OCI-LY7 (cell line): ENCODE data around the gene LRRC4C. TPM values are rescaled to one million over a fixed set of nuclear protein-coding genes. Genes with fewer than 3 reads are reported as not detected.

Experiments
- BruUV-seq: library from RNA; stranded (reverse); fragments of 400-500 nt; replicated peaks from 2 replicates; lab custom pipeline; 2021; lab: Mats Ljungman, UMichigan
- CTCF ChIA-PET: fragments of 300-600 bp; sonication (Branson Sonifier 250); formaldehyde crosslinking; loops from one replicate; lab custom pipeline; 2022; ENCODE audit warnings: antibody characterized with exemption; ENCODE audit not compliant: unreplicated experiment; lab: Charles Lee
- POLR2A ChIA-PET: fragments of 300-600 bp; sonication (Branson Sonifier 250); formaldehyde crosslinking; loops from one replicate; lab custom pipeline; 2022; ENCODE audit warnings: antibody characterized with exemption; lab: Charles Lee
- DNase-seq: peaks from one replicate; pipeline ENCODE4 v3.0.0-alpha.2; 2015; ENCODE audit warnings: low spot score
- H2AFZ ChIP-seq: fragments of 200-600 bp; sonication (generic), shearing (Covaris generic); 2 replicates; pipeline ENCODE4 v1.6.1; 2014; ENCODE audit warnings: mild to moderate bottlenecking, antibody characterized with exemption, low read length, moderate library complexity
- H3K27ac ChIP-seq: fragments of 200-600 bp; sonication (generic); 2 replicates; pipeline ENCODE4 v1.5.1; 2014; ENCODE audit warnings: mixed run types, low read depth, mild to moderate bottlenecking, moderate library complexity, low read length, inconsistent platforms; ENCODE audit not compliant: poor library complexity, severe bottlenecking
- H3K36me3 ChIP-seq: fragments of 200-600 bp; sonication (generic); 2 replicates; pipeline ENCODE4 v1.6.1; 2014; ENCODE audit warnings: mild to moderate bottlenecking, antibody characterized with exemption, low read length, moderate library complexity, mixed read lengths; ENCODE audit not compliant: insufficient read depth
- H3K4me1 ChIP-seq: fragments of 200-600 bp; sonication (generic); 2 replicates; pipeline ENCODE4 v1.5.1; 2014; ENCODE audit warnings: mild to moderate bottlenecking, low read length; ENCODE audit not compliant: insufficient read depth, poor library complexity, severe bottlenecking
- H3K4me2 ChIP-seq: fragments of 200-600 bp; sonication (generic); 2 replicates; pipeline ENCODE4 v1.6.1; 2014; ENCODE audit warnings: mild to moderate bottlenecking, low read length
- H3K4me3 ChIP-seq: fragments of 200-600 bp; sonication (generic); 2 replicates; pipeline ENCODE4 v1.5.1; 2014; ENCODE audit warnings: mild to moderate bottlenecking, low read depth, low read length; ENCODE audit not compliant: poor library complexity, severe bottlenecking
- H3K79me2 ChIP-seq: fragments of 200-600 bp; sonication (generic); 2 replicates; pipeline ENCODE4 v1.6.1; 2016; ENCODE audit warnings: low read depth, mild to moderate bottlenecking, low read length, moderate library complexity, mixed read lengths; ENCODE audit not compliant: insufficient read depth
- H3K9me2 ChIP-seq: fragments of 200-600 bp; sonication (generic); 2 replicates; pipeline ENCODE4 v1.6.1; 2016; ENCODE audit warnings: mild to moderate bottlenecking, low read length, mixed read lengths; ENCODE audit not compliant: insufficient read depth
- H3K9me3 ChIP-seq: fragments of 200-600 bp; sonication (generic); 2 replicates; pipeline ENCODE4 v1.6.1; 2014; ENCODE audit warnings: mild to moderate bottlenecking, mixed run types, low read length, mixed read lengths
- H4K20me1 ChIP-seq: fragments of 200-600 bp; sonication (generic); 2 replicates; pipeline ENCODE4 v1.6.1; 2014; ENCODE audit warnings: mild to moderate bottlenecking, antibody characterized with exemption, low read length, moderate library complexity, mixed read lengths; ENCODE audit not compliant: insufficient read depth
- EZH2phosphoT487 ChIP-seq: fragments of 200-600 bp; sonication (generic); IDR thresholded peaks from 2 replicates; pipeline ENCODE4 v1.6.1; 2018; ENCODE audit warnings: low read depth, borderline replicate concordance, mild to moderate bottlenecking, mixed run types, antibody characterized with exemption, low read length, moderate library complexity, mixed read lengths
- intact Hi-C: fragments of 100-400 bp; cut with micrococcal nuclease; formaldehyde crosslinking; loops from one replicate; pipeline ENCODE4 v1.10.0; 2022; ENCODE audit not compliant: unreplicated experiment
- total RNA-seq, 2 experiments: library from RNA; depleted of rRNA in 1 of 2; stranded (reverse); fragments of >200 nt in 1 of 2; shearing (Covaris generic) in 1 of 2; gene quantifications; 2 replicates each; pipeline ENCODE4 v1.2.3, GENCODE V29; 2014 to 2022
- TF ChIP-seq, protein P1 (sequence below): fragments of 200-600 bp; sonication (generic); conservative IDR thresholded peaks from 2 replicates; pipeline ENCODE4 v1.5.1; 2014; ENCODE audit warnings: mild to moderate bottlenecking, antibody characterized with exemption, low read length, moderate library complexity, mixed read lengths

The LRRC4C gene
- total RNA-seq, 2 experiments from 2014 or later = not detected

GRCh38 chr11:41119484-41119883, 340.0 kb downstream of the LRRC4C start:
- Histone ChIP-seq H3K9me2 (no peaks in the 10 kb centered on the region), H3K4me3 (no peak overlapping the region), H3K79me2 (no peaks in the 10 kb centered on the region), H3K27ac (no peak overlapping the region), H4K20me1 (no peaks in the 10 kb centered on the region), H3K4me1 (no peaks in the 10 kb centered on the region), H3K36me3 (no peaks in the 10 kb centered on the region), H2AFZ (no peak overlapping the region), H3K4me2 (no peak overlapping the region), H3K9me3 (no peaks in the 10 kb centered on the region)
- CTCF ChIA-PET = no interaction called here
- DNase-seq = no peak
- TF ChIP-seq, protein P1, sequence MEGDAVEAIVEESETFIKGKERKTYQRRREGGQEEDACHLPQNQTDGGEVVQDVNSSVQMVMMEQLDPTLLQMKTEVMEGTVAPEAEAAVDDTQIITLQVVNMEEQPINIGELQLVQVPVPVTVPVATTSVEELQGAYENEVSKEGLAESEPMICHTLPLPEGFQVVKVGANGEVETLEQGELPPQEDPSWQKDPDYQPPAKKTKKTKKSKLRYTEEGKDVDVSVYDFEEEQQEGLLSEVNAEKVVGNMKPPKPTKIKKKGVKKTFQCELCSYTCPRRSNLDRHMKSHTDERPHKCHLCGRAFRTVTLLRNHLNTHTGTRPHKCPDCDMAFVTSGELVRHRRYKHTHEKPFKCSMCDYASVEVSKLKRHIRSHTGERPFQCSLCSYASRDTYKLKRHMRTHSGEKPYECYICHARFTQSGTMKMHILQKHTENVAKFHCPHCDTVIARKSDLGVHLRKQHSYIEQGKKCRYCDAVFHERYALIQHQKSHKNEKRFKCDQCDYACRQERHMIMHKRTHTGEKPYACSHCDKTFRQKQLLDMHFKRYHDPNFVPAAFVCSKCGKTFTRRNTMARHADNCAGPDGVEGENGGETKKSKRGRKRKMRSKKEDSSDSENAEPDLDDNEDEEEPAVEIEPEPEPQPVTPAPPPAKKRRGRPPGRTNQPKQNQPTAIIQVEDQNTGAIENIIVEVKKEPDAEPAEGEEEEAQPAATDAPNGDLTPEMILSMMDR = no peak
- no peak for TF ChIP-seq EZH2phosphoT487
- POLR2A ChIA-PET = no interaction called here
- BruUV-seq = no TSS peak
- intact Hi-C loops = no loop called here

GRCh38 chr11:41118521-41118920, 340.9 kb downstream of the LRRC4C start:
- no peaks in the 10 kb centered on the region for H3K9me2 ChIP-seq
- H3K9me3 ChIP-seq = no peaks in the 10 kb centered on the region
- no peaks in the 10 kb centered on the region for H3K79me2 ChIP-seq
- H2AFZ ChIP-seq = no peak overlapping the region
- no peaks in the 10 kb centered on the region for H3K4me1 ChIP-seq
- no peak for DNase-seq
- H3K27ac ChIP-seq = no peak overlapping the region
- no peak overlapping the region for H3K4me3 ChIP-seq
- CTCF ChIA-PET = no interaction called here
- BruUV-seq = no TSS peak
- H4K20me1 ChIP-seq = no peaks in the 10 kb centered on the region
- H3K36me3 ChIP-seq = no peaks in the 10 kb centered on the region
- no peak for TF ChIP-seq EZH2phosphoT487
- TF ChIP-seq, protein P1 = no peak
- POLR2A ChIA-PET = no interaction called here
- H3K4me2 ChIP-seq = no peak overlapping the region
- intact Hi-C loops = no loop called here

DNA sequence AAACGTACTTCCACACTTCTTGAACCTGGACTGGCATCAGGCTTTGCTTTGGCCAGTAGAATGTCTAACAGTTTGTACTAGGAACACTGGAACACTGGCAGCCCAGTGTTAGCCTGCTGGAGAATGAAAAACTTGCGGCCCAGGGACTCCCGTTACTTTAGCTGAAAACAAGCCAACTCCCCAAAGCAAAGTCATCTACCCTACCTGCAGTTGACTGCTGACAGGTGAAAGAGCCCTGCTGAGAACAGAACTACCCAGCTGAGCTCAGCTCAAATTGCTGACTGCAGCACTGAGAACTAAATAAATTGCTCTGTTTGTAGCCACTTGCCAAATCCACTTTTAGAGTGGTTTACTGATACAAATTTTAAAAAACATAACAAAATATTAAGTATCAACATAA, 342.5 kb downstream of the LRRC4C start:
- POLR2A ChIA-PET = interaction anchor here (1.2 kb wide), 1 partner anchor 42 kb away, joined by 3 read pairs; no protein-coding TSS in a partner anchor
- no peaks in the 10 kb centered on the region for H3K9me2 ChIP-seq
- no TSS peak for BruUV-seq
- H3K4me3 ChIP-seq = no peak overlapping the region
- TF ChIP-seq, protein P1 = no peak
- no peak overlapping the region for H2AFZ ChIP-seq
- no peaks in the 10 kb centered on the region for H3K9me3 ChIP-seq
- no peaks in the 10 kb centered on the region for H3K4me1 ChIP-seq
- H3K4me2 ChIP-seq = no peak overlapping the region
- CTCF ChIA-PET = no interaction called here
- no peak overlapping the region for H3K27ac ChIP-seq
- no peak for DNase-seq
- H3K79me2 ChIP-seq = no peaks in the 10 kb centered on the region
- intact Hi-C loops = no loop called here
- H4K20me1 ChIP-seq = no peaks in the 10 kb centered on the region
- H3K36me3 ChIP-seq = no peaks in the 10 kb centered on the region
